Measurements from ENCODE around the gene KCTD1. TPM values are rescaled to one million over a fixed set of nuclear protein-coding genes. Genes with fewer than 3 reads are reported as not detected.

Gene KCTD1
- total RNA-seq, 2 donors from 2014 or later: 12.2 to 36.3 TPM

DNA sequence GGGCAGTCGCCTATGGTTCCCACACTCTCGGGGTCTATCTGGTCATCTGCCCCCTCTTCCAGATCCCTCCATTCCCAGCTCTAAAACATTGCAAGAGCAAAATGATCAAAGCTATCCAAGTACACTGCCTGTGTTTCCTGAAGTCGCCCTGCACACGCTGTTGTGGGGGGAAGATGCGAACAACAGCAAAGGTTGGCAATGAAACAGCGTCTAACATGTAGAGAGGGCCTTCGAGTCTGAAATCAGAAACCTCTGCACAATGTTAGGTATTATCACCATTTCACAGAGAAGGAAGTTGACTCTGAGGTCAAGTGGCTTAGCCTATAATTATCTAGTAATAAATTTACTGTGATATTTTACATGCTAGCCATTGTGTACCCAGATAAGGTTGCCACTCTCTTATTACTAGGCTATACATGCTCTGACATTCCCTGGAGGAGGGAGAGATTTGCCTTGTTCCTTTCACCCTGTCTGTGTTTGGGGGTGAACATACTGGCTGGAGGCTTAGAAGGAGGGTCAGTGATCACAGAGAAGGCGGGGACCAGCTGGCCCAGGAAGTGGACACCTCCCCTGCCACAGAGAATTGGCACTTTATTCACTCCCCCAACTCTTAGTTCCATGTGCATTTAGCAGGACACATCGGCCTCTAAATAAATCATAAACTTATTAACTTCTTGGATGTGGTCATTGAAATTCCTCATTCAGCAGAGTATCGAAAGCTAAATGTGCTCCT, 36.8 kb downstream of the KCTD1 start:
- intact Hi-C loops (cut with DNase I): no loop called here
- TF ChIP-seq, protein P1, sequence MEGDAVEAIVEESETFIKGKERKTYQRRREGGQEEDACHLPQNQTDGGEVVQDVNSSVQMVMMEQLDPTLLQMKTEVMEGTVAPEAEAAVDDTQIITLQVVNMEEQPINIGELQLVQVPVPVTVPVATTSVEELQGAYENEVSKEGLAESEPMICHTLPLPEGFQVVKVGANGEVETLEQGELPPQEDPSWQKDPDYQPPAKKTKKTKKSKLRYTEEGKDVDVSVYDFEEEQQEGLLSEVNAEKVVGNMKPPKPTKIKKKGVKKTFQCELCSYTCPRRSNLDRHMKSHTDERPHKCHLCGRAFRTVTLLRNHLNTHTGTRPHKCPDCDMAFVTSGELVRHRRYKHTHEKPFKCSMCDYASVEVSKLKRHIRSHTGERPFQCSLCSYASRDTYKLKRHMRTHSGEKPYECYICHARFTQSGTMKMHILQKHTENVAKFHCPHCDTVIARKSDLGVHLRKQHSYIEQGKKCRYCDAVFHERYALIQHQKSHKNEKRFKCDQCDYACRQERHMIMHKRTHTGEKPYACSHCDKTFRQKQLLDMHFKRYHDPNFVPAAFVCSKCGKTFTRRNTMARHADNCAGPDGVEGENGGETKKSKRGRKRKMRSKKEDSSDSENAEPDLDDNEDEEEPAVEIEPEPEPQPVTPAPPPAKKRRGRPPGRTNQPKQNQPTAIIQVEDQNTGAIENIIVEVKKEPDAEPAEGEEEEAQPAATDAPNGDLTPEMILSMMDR (IDR thresholded peaks at IDR 0.05): no peak
- no peak for TF ChIP-seq POLR2A (IDR thresholded peaks at IDR 0.05)
- Histone ChIP-seq H3K4me1 (peaks cover 14% of the 10 kb centered on the region), H3K9me3 (no peaks in the 10 kb centered on the region), H3K27ac (peak overlapping the region in 3 of 4 donors; percentile 51 to 74 (median 60)), H3K27me3 (no peaks in the 10 kb centered on the region), H3K4me3 (no peak overlapping the region), H3K36me3 (replicated peaks in 1 of 2; ENCODE audit: insufficient read depth in 1 of 2, low read depth in 2 of 2) (no peaks in the 10 kb centered on the region)
- 50 to 71% methylated on average over 10 of the region's 10 CpGs for WGBS, 2 donors
- DNase-seq: no peak
- ATAC-seq: peak; percentile 66

DNA sequence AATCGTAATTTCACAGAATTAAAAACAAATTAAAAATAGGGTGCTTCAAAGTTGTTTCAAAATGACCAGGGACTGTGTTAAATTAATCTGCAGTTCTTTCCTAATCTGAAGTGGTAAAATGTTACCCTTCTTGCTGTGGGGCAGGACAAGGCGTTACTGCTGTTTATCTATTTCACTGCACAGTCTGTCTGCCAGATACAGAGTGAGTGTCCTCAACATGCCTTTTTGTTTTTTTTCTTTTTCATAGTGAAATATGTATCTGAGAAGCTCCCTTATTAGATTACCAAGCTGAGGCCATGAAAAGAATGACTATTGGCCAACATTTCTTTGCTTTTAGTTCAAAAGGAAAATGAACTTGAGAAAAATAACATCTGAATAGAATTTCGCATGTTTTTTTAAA, 38.0 kb downstream of the KCTD1 start:
- no peaks in the 10 kb centered on the region for H3K36me3 ChIP-seq (replicated peaks in 1 of 2; ENCODE audit: insufficient read depth in 1 of 2, low read depth in 2 of 2)
- ATAC-seq (no peak), DNase-seq (no peak)
- peaks cover 19% of the 10 kb centered on the region for H3K4me1 ChIP-seq
- intact Hi-C loops (cut with DNase I): no loop called here
- H3K27me3 ChIP-seq: no peaks in the 10 kb centered on the region
- TF ChIP-seq, protein P1 (IDR thresholded peaks at IDR 0.05): no peak
- no peak for TF ChIP-seq POLR2A (IDR thresholded peaks at IDR 0.05)
- no peak overlapping the region for H3K4me3 ChIP-seq
- no peaks in the 10 kb centered on the region for H3K9me3 ChIP-seq
- no peak overlapping the region for H3K27ac ChIP-seq
- 70% methylated on average over 3 of the region's 3 CpGs for WGBS, 2 donors

DNA sequence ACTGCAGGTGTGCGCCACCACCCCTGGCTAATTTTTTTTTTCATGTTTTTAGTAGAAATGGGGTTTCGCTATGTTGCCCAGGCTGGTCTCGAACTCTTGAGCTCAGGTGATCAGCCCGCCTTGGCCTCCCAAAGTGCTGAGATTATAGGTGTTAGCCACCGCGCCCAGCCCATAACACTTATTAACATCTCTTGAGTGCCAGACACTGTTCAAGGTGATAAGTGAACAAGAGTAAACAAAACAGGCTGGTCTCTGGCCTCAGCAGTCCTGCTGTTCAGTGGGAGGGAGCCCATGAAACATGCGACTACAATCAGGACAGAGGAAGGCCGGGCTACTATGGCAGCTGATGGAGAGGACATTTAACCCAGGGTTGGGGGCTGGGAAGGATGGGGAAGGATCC, 42.3 kb downstream of the KCTD1 start:
- peak in 1 of 4 donors; percentile 22 for DNase-seq
- H3K9me3 ChIP-seq: no peaks in the 10 kb centered on the region
- H3K27me3 ChIP-seq: no peaks in the 10 kb centered on the region
- intact Hi-C loops (cut with DNase I): no loop called here
- TF ChIP-seq POLR2A (IDR thresholded peaks at IDR 0.05): no peak
- TF ChIP-seq, protein P1 (IDR thresholded peaks at IDR 0.05): no peak
- no peak overlapping the region for H3K4me3 ChIP-seq
- no peak overlapping the region for H3K27ac ChIP-seq
- H3K4me1 ChIP-seq: peaks cover 12% of the 10 kb centered on the region
- no peaks in the 10 kb centered on the region for H3K36me3 ChIP-seq (replicated peaks in 1 of 2; ENCODE audit: insufficient read depth in 1 of 2, low read depth in 2 of 2)
- WGBS, 2 donors: 55 to 68% methylated on average over 8 of the region's 8 CpGs
- no peak for ATAC-seq

DNA sequence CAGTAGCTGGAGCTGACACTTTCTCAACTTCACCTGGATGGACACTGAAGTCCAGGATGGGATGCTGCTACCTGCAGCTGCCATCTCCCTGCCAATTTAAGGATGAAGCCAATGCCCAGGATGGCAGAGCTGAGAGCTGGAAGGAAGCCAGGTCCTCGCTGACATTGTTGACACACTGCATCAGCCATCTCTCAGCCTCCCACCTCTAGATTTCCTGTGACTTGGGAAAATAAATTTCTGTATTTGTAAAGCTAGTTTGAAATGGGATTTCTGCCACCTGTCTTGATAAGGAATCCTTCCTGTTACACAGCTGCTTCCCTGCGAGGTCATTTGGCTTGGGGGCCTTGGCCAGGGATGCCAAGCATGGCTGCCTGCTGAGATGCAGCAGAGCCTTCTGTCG, 43.5 kb downstream of the KCTD1 start:
- H3K27ac ChIP-seq: no peak overlapping the region
- peak; percentile 11 to 40 (median 19) for DNase-seq
- no peak for ATAC-seq

More for the DNA sequence above, 43.5 kb downstream of the KCTD1 start:
- Histone ChIP-seq H3K4me3 (no peak overlapping the region), H3K4me1 (peaks cover 10% of the 10 kb centered on the region), H3K36me3 (replicated peaks in 1 of 2; ENCODE audit: insufficient read depth in 1 of 2, low read depth in 2 of 2) (no peaks in the 10 kb centered on the region), H3K27me3 (no peaks in the 10 kb centered on the region), H3K9me3 (no peaks in the 10 kb centered on the region)
- 21 to 24% methylated on average over 3 of the region's 3 CpGs for WGBS, 2 donors
- intact Hi-C loops (cut with DNase I): no loop called here
- TF ChIP-seq POLR2A (IDR thresholded peaks at IDR 0.05): no peak
- TF ChIP-seq, protein P1 (IDR thresholded peaks at IDR 0.05): no peak

Measured in body of pancreas (tissue), 4 donors.